GM23248 (cell line): ENCODE measurements around the gene ARHGDIG.

ENCODE experiments used
- EZH2 ChIP-seq: fragments of 200-600 bp; sonication (generic); IDR thresholded peaks from 2 replicates; pipeline ENCODE4 v1.6.1; 2018; ENCODE audit warnings: antibody characterized with exemption, mild to moderate bottlenecking; ENCODE audit not compliant: insufficient read depth, poor library complexity, severe bottlenecking
- EZH2phosphoT487 ChIP-seq: fragments of 200-600 bp; sonication (generic); IDR thresholded peaks from 2 replicates; pipeline ENCODE4 v1.6.1; 2018; ENCODE audit warnings: antibody characterized with exemption, moderate library complexity, mild to moderate bottlenecking, low read depth; ENCODE audit not compliant: insufficient read depth

DNA sequence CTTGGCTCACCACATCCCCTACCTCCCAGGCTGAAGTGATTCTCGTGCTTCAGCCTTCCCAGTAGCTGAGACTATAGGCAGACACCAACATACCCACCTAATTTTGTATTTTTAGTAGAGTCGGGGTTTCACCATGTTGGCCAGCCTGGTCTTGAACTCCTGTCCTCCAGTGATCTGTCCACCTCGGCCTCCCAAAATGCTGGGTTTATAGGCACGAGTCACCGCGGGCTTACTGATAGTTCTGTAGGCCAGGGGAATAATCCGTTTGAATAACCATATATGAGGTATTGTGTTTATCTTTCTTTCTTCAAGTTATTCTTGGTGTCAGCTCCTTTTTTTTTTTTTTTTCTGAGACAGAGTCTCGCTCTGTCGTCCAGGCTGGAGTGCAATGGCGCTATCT lies 38.1 kb upstream of the ARHGDIG start:
- TF ChIP-seq EZH2, result no peak
- no peak for TF ChIP-seq EZH2phosphoT487
